Panc1 (cell line): ENCODE results near the gene INPP5D. TPM values are rescaled to one million over a fixed set of nuclear protein-coding genes. Genes with fewer than 3 reads are reported as not detected.

ENCODE experiments used
- ATAC-seq: fragments of 200-7000 bp; cut with Tn5 transposase; 2 replicates; pipeline ENCODE4 v1.9.1; 2020; ENCODE audit warnings: mild to moderate bottlenecking, moderate library complexity
- BruUV-seq: library from RNA; stranded (reverse); fragments of 400-500 nt; replicated peaks from 2 replicates; lab custom pipeline; 2021; lab: Mats Ljungman, UMichigan
- CTCF ChIA-PET: fragments of 300-600 bp; sonication (Branson Sonifier 250); formaldehyde crosslinking; loops from one replicate; lab custom pipeline; 2022; ENCODE audit warnings: antibody characterized with exemption; lab: Charles Lee
- POLR2A ChIA-PET: fragments of 300-600 bp; sonication (Branson Sonifier 250); formaldehyde crosslinking; loops from one replicate; lab custom pipeline; 2022; ENCODE audit warnings: antibody characterized with exemption; lab: Charles Lee
- DNase-seq: peaks from one replicate; pipeline ENCODE4 v3.0.0-alpha.2; 2010; ENCODE audit warnings: low read depth, low spot score
- H3K27ac ChIP-seq: 2 replicates; pipeline ENCODE4 v1.5.1; 2011; ENCODE audit warnings: mild to moderate bottlenecking, low read length, inconsistent platforms
- H3K27me3 ChIP-seq: fragments of 200-500 bp; sonication (Bioruptor generic); 2 replicates; pipeline ENCODE4 v1.6.0; 2014; ENCODE audit warnings: low read length, inconsistent platforms; ENCODE audit not compliant: control insufficient read depth, insufficient read depth
- H3K36me3 ChIP-seq: fragments of 200-500 bp; sonication (Bioruptor generic); 2 replicates; pipeline ENCODE4 v1.5.1; 2014; ENCODE audit warnings: inconsistent platforms, mild to moderate bottlenecking, low read length, moderate library complexity; ENCODE audit not compliant: control insufficient read depth, insufficient read depth
- H3K4me1 ChIP-seq: 2 replicates; pipeline ENCODE4 v1.5.1; 2011; ENCODE audit warnings: inconsistent platforms, mild to moderate bottlenecking, low read length, moderate library complexity; ENCODE audit not compliant: control insufficient read depth, insufficient read depth
- H3K4me3 ChIP-seq, 2 experiments: 2 replicates each; pipeline ENCODE4 v1.5.1; 2011 to 2012; ENCODE audit warnings: low read depth in 2 of 2, low read length in 2 of 2, mild to moderate bottlenecking in 2 of 2, inconsistent platforms in 1 of 2, moderate library complexity in 1 of 2
- H3K9me3 ChIP-seq: fragments of 200-500 bp; sonication (Bioruptor generic); 2 replicates; pipeline ENCODE4 v1.5.1; 2014; ENCODE audit warnings: low read depth, mild to moderate bottlenecking, inconsistent platforms, low read length, moderate library complexity; ENCODE audit not compliant: control insufficient read depth, insufficient read depth
- CTCF ChIP-seq: fragments of 450-650 bp; IDR thresholded peaks from 2 replicates; pipeline ENCODE4 v1.5.1; 2017; ENCODE audit warnings: mild to moderate bottlenecking
- POLR2AphosphoS5 ChIP-seq: IDR thresholded peaks from 2 replicates; pipeline ENCODE4 v1.6.1; 2012; ENCODE audit warnings: mild to moderate bottlenecking, low read depth, low read length, moderate library complexity
- REST ChIP-seq, 2 experiments: IDR thresholded peaks; 2 replicates each; pipeline ENCODE4 v1.6.1; 2011 to 2012; ENCODE audit warnings: low read depth in 2 of 2, control low read depth in 1 of 2, low read length in 1 of 2, mild to moderate bottlenecking in 1 of 2, moderate library complexity in 1 of 2; ENCODE audit not compliant: insufficient read depth in 1 of 2
- SIN3A ChIP-seq: IDR thresholded peaks from 2 replicates; pipeline ENCODE4 v1.6.1; 2012; ENCODE audit warnings: low read depth, mild to moderate bottlenecking, low read length, moderate library complexity, borderline replicate concordance; ENCODE audit not compliant: insufficient read depth
- TCF7L2 ChIP-seq: IDR thresholded peaks from 2 replicates; pipeline ENCODE4 v1.6.1; 2011; ENCODE audit warnings: mild to moderate bottlenecking, low read depth, low read length, inconsistent platforms
- in situ Hi-C: cut with HindIII; loops from 2 replicates; pipeline ENCODE4 v1.10.0; 2016; ENCODE audit warnings: low sequenced_read_pairs, low pct_unique_long_range_greater_than_20kb
- intact Hi-C: fragments of 100-400 bp; cut with micrococcal nuclease; formaldehyde crosslinking; loops from one replicate; pipeline ENCODE4 v1.10.0; 2022; ENCODE audit not compliant: unreplicated experiment
- total RNA-seq: library from RNA; stranded (reverse); gene quantifications from one replicate; pipeline ENCODE4 v1.2.1, GENCODE V29; 2021; ENCODE audit not compliant: unreplicated experiment

Gene INPP5D
- total RNA-seq, 1 experiment from 2014 or later, result 0.39 TPM

- POLR2A ChIA-PET, result no interaction called here
- no peaks in the 10 kb centered on the region for H3K27me3 ChIP-seq
- intact Hi-C loops (no loop called here), in situ Hi-C loops (loop anchor here (10.0 kb wide), 1 partner anchor 154 kb away; no protein-coding TSS in a partner anchor)
- CTCF ChIA-PET, result no interaction called here
- no peaks in the 10 kb centered on the region for H3K4me1 ChIP-seq
- ATAC-seq (0 out of 2 replicates have a peak, but pooled peaks have one; percentile 22), DNase-seq (no peak)
- no peak overlapping the region for H3K27ac ChIP-seq
- TF ChIP-seq SIN3A (no peak), CTCF (no peak), POLR2AphosphoS5 (no peak), TCF7L2 (no peak), REST (IDR thresholded peaks at IDR 0.05; ENCODE audit: insufficient read depth in 1 of 2, low read depth in 2 of 2, low read length in 1 of 2) (no peak)
- no TSS peak for BruUV-seq
- H3K9me3 ChIP-seq, result no peaks in the 10 kb centered on the region
- H3K4me3 ChIP-seq, result no peak overlapping the region
- H3K36me3 ChIP-seq, result no peaks in the 10 kb centered on the region
Measured at GRCh38 chr2:233080836-233081229, 20.7 kb downstream of the INPP5D start.

GRCh38 chr2:233081232-233081730, 21.1 kb downstream of the INPP5D start:
- TF ChIP-seq REST (IDR thresholded peaks at IDR 0.05; ENCODE audit: insufficient read depth in 1 of 2, low read depth in 2 of 2, low read length in 1 of 2) (no peak), POLR2AphosphoS5 (no peak), CTCF (no peak), TCF7L2 (no peak), SIN3A (no peak)
- DNase-seq (no peak), ATAC-seq (no peak)
- Histone ChIP-seq H3K4me3 (no peak overlapping the region), H3K9me3 (no peaks in the 10 kb centered on the region), H3K27me3 (no peaks in the 10 kb centered on the region), H3K36me3 (no peaks in the 10 kb centered on the region), H3K27ac (no peak overlapping the region), H3K4me1 (no peaks in the 10 kb centered on the region)
- intact Hi-C loops, result no loop called here
- CTCF ChIA-PET, result no interaction called here
- no TSS peak for BruUV-seq
- in situ Hi-C loops, result loop anchor here (10.0 kb wide), 1 partner anchor 154 kb away; no protein-coding TSS in a partner anchor
- POLR2A ChIA-PET, result no interaction called here
